Lower leg skin (tissue), 3 donors: ENCODE data around the gene AURKA.

Source experiments
- CTCF ChIP-seq, 3 donors: fragments of 450-650 bp; IDR thresholded peaks; one replicate each; pipeline ENCODE4 v1.5.1; 2016; ENCODE audit warnings: antibody characterized with exemption in 3 of 3, mild to moderate bottlenecking in 3 of 3, moderate library complexity in 2 of 3
- POLR2A ChIP-seq, 2 donors: fragments of 450-650 bp; IDR thresholded peaks; one replicate each; pipeline ENCODE4 v1.6.1; 2016 to 2017; ENCODE audit warnings: antibody characterized with exemption in 2 of 2, mild to moderate bottlenecking in 1 of 2, moderate library complexity in 1 of 2

GRCh38 chr20:56348305-56348693, 43.7 kb downstream of the AURKA start:
- no peak for TF ChIP-seq CTCF (IDR thresholded peaks at IDR 0.05)
- TF ChIP-seq POLR2A (IDR thresholded peaks at IDR 0.05) = no peak
